Measurements from ENCODE around the gene CDK5. TPM values are rescaled to one million over a fixed set of nuclear protein-coding genes. Genes with fewer than 3 reads are reported as not detected.

CDK5 gene
- total and polyA plus RNA-seq, 10 donors: 6.3 to 17.9 (median 9.7) TPM

DNA sequence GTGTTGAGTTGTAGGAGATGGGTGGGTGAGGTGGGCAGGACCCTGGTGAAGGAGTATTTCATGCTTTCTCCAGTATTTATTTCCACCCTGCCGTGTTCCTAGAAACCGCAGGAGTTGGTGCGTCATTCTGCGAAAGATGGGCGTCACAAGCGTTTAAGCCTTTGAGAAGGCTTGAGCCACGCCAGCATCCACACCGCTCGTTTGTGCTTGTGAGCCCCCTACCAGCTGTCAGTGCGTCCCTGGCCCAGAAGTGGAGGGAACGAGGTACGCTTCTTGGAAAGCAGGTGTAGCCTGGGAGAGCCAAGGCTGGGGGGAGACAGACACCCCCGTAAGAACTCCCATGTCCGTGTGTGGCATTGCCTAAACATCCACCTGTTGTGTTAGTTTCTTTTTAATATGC, 34.3 kb upstream of the CDK5 start:
- TF ChIP-seq POLR2AphosphoS5 (IDR thresholded peaks at IDR 0.05) (no peak), POLR2A (IDR thresholded peaks at IDR 0.05) (no peak)
- TF ChIP-seq, protein P1, sequence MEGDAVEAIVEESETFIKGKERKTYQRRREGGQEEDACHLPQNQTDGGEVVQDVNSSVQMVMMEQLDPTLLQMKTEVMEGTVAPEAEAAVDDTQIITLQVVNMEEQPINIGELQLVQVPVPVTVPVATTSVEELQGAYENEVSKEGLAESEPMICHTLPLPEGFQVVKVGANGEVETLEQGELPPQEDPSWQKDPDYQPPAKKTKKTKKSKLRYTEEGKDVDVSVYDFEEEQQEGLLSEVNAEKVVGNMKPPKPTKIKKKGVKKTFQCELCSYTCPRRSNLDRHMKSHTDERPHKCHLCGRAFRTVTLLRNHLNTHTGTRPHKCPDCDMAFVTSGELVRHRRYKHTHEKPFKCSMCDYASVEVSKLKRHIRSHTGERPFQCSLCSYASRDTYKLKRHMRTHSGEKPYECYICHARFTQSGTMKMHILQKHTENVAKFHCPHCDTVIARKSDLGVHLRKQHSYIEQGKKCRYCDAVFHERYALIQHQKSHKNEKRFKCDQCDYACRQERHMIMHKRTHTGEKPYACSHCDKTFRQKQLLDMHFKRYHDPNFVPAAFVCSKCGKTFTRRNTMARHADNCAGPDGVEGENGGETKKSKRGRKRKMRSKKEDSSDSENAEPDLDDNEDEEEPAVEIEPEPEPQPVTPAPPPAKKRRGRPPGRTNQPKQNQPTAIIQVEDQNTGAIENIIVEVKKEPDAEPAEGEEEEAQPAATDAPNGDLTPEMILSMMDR (IDR thresholded peaks at IDR 0.05 in 8 of 11, conservative IDR thresholded peaks at IDR 0.05 in 3 of 11): no peak
- intact Hi-C loops (cut with DNase I; ENCODE audit: low total_unique reads): no loop called here
- peaks cover 0 to 16% (median 0%) of the 10 kb centered on the region in 7 donors for H3K27me3 ChIP-seq (replicated peaks in 1 of 7)

DNA sequence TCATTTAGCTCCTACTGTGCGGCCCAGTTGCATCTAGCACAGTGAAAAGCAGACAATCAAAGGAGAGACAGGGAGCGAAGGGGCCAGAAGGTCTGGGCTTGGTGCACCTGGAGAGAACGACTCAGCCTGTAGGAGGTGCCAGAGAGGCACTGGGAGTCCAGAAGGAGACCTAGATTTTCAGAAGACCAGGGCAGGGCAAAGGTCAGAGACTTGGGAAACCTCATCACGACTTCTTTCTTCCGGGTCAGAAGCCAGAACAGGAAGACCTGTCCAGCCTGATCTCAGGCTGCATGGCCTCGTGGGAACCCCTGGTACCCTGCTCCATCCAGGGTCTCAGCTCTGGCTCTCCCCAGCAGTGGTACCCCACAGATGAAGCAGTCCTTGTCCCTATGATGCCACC, 33.7 kb upstream of the CDK5 start:
- Histone ChIP-seq H3K4me3 (no peak overlapping the region), H3K27ac (peak overlapping the region in 1 of 8 donors; percentile 4), H3K9me3 (no peaks in the 10 kb centered on the region), H3K4me1 (peaks cover 32 to 78% (median 55%) of the 10 kb centered on the region in 6 donors), H3K36me3 (peaks cover 0 to 16% (median 0%) of the 10 kb centered on the region in 6 donors), H3K27me3 (replicated peaks in 1 of 7) (peaks cover 0 to 19% (median 0%) of the 10 kb centered on the region in 7 donors)
- WGBS, 5 donors: 54 to 65% (median 60%) methylated on average over 6 of the region's 6 CpGs
- TF ChIP-seq POLR2A (IDR thresholded peaks at IDR 0.05) (no peak), POLR2AphosphoS5 (IDR thresholded peaks at IDR 0.05) (no peak)
- TF ChIP-seq, protein P1 (IDR thresholded peaks at IDR 0.05 in 8 of 11, conservative IDR thresholded peaks at IDR 0.05 in 3 of 11): peak in 7 of 11 experiments; percentile 14 to 52 (median 36)
- intact Hi-C loops (cut with DNase I; ENCODE audit: low total_unique reads): no loop called here
- no peak for DNase-seq

More for the DNA sequence above, 34.3 kb upstream of the CDK5 start:
- DNase-seq: no peak
- Histone ChIP-seq H3K9me3 (no peaks in the 10 kb centered on the region), H3K36me3 (peaks cover 0 to 21% (median 0%) of the 10 kb centered on the region in 6 donors), H3K27ac (no peak overlapping the region), H3K4me1 (peaks cover 32 to 76% (median 54%) of the 10 kb centered on the region in 6 donors), H3K4me3 (no peak overlapping the region)
- WGBS, 5 donors: 89 to 96% (median 91%) methylated on average over 14 of the region's 14 CpGs

DNA sequence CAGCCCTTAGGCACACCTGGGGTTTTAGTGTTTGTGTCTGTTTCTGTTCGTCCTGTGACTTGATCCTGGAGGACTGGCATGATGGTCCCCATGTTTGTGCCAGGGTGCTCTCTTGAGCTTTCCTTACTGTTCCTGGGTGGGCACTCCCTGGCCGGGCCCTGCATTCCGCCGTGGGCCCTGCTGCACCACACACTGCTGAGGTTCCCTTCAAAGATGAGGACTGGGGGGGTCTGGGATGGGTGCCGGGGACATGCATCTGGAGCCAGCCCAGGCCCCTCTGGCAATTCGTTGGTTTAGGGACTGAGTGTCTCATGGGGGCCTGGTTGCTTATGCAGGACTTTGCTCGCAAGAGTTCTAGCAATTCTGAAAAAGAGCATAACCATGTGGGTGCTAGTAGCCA, 33.3 kb upstream of the CDK5 start:
- peak overlapping the region in 1 of 8 donors; percentile 4 for H3K27ac ChIP-seq
- peaks cover 0 to 19% (median 0%) of the 10 kb centered on the region in 7 donors for H3K27me3 ChIP-seq (replicated peaks in 1 of 7)
- H3K9me3 ChIP-seq: no peaks in the 10 kb centered on the region
- intact Hi-C loops (cut with DNase I; ENCODE audit: low total_unique reads): no loop called here
- H3K4me3 ChIP-seq: no peak overlapping the region
- WGBS, 5 donors: 85 to 94% (median 93%) methylated on average over 7 of the region's 7 CpGs
- H3K36me3 ChIP-seq: peaks cover 0 to 12% (median 0%) of the 10 kb centered on the region in 6 donors
- DNase-seq: no peak
- TF ChIP-seq POLR2AphosphoS5 (IDR thresholded peaks at IDR 0.05): no peak
- TF ChIP-seq, protein P1 (IDR thresholded peaks at IDR 0.05 in 8 of 11, conservative IDR thresholded peaks at IDR 0.05 in 3 of 11): no peak
- no peak for TF ChIP-seq POLR2A (IDR thresholded peaks at IDR 0.05)
- peaks cover 32 to 79% (median 55%) of the 10 kb centered on the region in 6 donors for H3K4me1 ChIP-seq

DNA sequence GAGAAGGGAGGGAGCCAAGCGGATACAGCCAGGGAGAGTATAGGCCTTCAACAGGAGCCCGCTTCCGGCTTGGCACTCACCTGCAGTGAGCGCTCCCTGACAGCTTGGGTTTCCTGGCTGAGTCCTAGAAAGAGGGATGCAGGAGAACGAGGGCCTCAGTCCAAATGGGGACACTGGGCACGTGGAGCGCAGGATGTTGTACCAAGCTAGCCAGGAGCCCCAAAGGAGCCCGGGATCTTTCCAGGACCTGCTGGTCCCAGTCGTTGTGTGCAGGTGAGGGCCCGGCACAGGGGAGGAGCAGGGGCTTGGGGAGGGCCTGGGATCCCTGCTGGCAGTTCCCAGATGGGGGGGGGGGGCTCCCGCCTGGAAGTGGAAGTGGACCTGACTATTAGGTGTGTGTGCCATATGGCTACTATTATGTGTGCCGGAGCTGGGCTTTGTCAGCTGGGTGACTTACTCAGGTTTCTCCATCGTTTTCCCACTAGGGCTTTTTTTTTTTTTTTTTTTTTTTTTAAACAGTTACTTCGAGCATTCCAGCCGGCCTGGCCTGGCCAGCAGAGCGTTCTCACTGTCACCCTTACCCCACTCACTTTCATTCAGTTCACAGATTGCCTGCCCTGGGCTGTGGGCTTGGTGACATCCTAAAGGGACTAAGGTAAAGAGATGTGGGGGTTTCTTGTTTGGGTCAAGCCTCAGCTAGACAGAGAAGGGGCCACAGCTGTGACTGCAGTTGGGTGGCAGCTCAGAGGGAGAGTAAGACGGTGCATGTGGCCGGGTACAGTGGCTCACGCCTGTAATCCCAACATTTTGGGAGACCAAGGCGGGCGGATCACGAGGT, 32.4 kb upstream of the CDK5 start:
- Histone ChIP-seq H3K4me3 (peak overlapping the region in 1 of 8 donors; percentile 94), H3K27ac (peak overlapping the region in 7 of 8 donors; percentile 80 to 88 (median 82)), H3K4me1 (peaks cover 36 to 85% (median 60%) of the 10 kb centered on the region in 6 donors), H3K36me3 (peaks cover 0 to 11% (median 0%) of the 10 kb centered on the region in 6 donors), H3K9me3 (no peaks in the 10 kb centered on the region), H3K27me3 (replicated peaks in 1 of 7) (peaks cover 0 to 28% (median 0%) of the 10 kb centered on the region in 7 donors)
- WGBS, 5 donors: 80 to 86% (median 84%) methylated on average over 17 to 22 of the region's 22 CpGs
- no peak for DNase-seq
- TF ChIP-seq POLR2A (IDR thresholded peaks at IDR 0.05) (no peak), POLR2AphosphoS5 (IDR thresholded peaks at IDR 0.05) (no peak)
- TF ChIP-seq, protein P1 (IDR thresholded peaks at IDR 0.05 in 8 of 11, conservative IDR thresholded peaks at IDR 0.05 in 3 of 11): no peak
- intact Hi-C loops (cut with DNase I; ENCODE audit: low total_unique reads): no loop called here

All from spleen (tissue), 11 donors.